HFFc6 (cell line): ENCODE results near the gene ZGRF1. TPM values are rescaled to one million over a fixed set of nuclear protein-coding genes. Genes with fewer than 3 reads are reported as not detected.
A peak's percentile ranks its signal among the peaks of the same experiment; 100 is the strongest.

ENCODE experiments used
- DNase-seq: peaks from one replicate; pipeline ENCODE4 v3.0.0-alpha.2; 2018
- H3K27ac Mint-ChIP-seq: 2 replicates; pipeline ENCODE4 v1.8.0; 2020; ENCODE audit warnings: mild to moderate bottlenecking, mixed read lengths
- H3K27me3 Mint-ChIP-seq: 2 replicates; pipeline ENCODE4 v1.8.0; 2021; ENCODE audit warnings: mild to moderate bottlenecking, moderate library complexity, mixed read lengths; ENCODE audit not compliant: insufficient read depth
- H3K36me3 Mint-ChIP-seq: 2 replicates; pipeline ENCODE4 v1.8.0; 2021; ENCODE audit warnings: low read depth, mixed read lengths
- H3K4me1 Mint-ChIP-seq: 2 replicates; pipeline ENCODE4 v1.8.0; 2020; ENCODE audit warnings: low read depth, mixed read lengths
- H3K4me3 Mint-ChIP-seq: 2 replicates; pipeline ENCODE4 v1.8.0; 2020; ENCODE audit warnings: mild to moderate bottlenecking, moderate library complexity, mixed read lengths
- H3K9me3 Mint-ChIP-seq: 2 replicates; pipeline ENCODE4 v1.8.0; 2020; ENCODE audit warnings: mild to moderate bottlenecking, mixed read lengths
- total RNA-seq, 6 experiments: library from RNA; stranded (reverse); fragmentation: NEBNext Ultra II Directional; extraction: Animal tissue kit (Norgen Biotek cat#: 25700); gene quantifications; 2 replicates in 1 of 6; 3 replicates in 5 of 6; pipeline ENCODE4 v1.2.3, GENCODE V29; 2021
- TF ChIP-seq, protein P1 (sequence below): fragments of 200-600 bp; sonication (generic); IDR thresholded peaks from 2 replicates; pipeline ENCODE4 v1.5.0; 2021; ENCODE audit warnings: antibody characterized with exemption, mild to moderate bottlenecking

Gene ZGRF1
- total RNA-seq, 6 experiments from 2014 or later, result 3.7 to 7.3 (median 6.6) TPM

DNA sequence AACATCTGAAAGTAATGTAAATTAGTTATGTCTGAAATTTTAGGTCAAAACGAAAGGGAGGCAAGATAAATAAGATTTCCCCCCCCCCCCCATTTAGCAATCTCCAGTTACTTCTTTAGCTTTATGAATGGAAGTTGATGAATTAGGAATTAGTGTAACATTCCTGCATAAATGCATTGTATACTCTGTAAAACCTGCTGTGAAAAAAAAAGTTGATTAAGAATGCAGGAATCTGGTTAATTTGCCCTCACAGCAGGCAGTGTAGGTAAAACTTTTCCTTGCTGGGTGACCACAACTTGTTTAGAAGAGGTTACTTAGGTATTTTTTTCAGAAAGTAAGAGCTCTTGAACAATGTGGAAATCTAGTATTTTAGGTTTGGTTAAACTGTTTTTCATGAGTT, 15.5 kb upstream of the ZGRF1 start:
- TF ChIP-seq, protein P1, sequence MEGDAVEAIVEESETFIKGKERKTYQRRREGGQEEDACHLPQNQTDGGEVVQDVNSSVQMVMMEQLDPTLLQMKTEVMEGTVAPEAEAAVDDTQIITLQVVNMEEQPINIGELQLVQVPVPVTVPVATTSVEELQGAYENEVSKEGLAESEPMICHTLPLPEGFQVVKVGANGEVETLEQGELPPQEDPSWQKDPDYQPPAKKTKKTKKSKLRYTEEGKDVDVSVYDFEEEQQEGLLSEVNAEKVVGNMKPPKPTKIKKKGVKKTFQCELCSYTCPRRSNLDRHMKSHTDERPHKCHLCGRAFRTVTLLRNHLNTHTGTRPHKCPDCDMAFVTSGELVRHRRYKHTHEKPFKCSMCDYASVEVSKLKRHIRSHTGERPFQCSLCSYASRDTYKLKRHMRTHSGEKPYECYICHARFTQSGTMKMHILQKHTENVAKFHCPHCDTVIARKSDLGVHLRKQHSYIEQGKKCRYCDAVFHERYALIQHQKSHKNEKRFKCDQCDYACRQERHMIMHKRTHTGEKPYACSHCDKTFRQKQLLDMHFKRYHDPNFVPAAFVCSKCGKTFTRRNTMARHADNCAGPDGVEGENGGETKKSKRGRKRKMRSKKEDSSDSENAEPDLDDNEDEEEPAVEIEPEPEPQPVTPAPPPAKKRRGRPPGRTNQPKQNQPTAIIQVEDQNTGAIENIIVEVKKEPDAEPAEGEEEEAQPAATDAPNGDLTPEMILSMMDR, result no peak
- DNase-seq, result no peak
- H3K9me3 Mint-ChIP-seq, result no peaks in the 10 kb centered on the region
- peaks cover 10% of the 10 kb centered on the region for H3K36me3 Mint-ChIP-seq
- H3K27ac Mint-ChIP-seq, result no peak overlapping the region
- no peak overlapping the region for H3K4me3 Mint-ChIP-seq
- H3K4me1 Mint-ChIP-seq, result no peaks in the 10 kb centered on the region
- H3K27me3 Mint-ChIP-seq, result no peaks in the 10 kb centered on the region

- Mint-ChIP-seq H3K4me1 (no peaks in the 10 kb centered on the region), H3K27ac (no peak overlapping the region), H3K36me3 (peaks cover 15% of the 10 kb centered on the region), H3K27me3 (no peaks in the 10 kb centered on the region), H3K4me3 (no peak overlapping the region), H3K9me3 (no peaks in the 10 kb centered on the region)
- DNase-seq, result no peak
- TF ChIP-seq, protein P1, result no peak
These were observed 14.9 kb upstream of the ZGRF1 start for GRCh38 chr4:112651641-112652040.

DNA sequence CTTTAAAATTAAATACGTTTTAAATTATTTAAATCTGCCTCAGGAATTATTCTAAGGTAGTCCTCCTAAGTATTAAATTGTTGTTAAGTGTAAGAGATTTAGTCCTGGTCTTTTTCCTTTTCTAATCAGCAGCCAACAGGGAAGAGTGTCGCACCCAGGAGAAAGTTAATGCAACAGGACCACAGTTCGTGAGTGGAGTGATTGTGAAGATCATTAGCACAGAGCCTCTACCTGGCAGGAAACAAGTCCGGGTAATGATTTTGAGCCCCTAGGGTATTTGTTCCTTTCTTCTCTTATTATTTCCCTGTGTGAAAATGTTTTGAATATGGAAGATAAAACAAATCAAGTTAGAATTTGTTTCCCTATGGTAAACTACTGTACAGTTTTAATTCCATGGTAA, 13.6 kb upstream of the ZGRF1 start:
- no peak overlapping the region for H3K27ac Mint-ChIP-seq
- no peak overlapping the region for H3K4me3 Mint-ChIP-seq

GRCh38 chr4:112649055-112649408, 12.3 kb upstream of the ZGRF1 start:
- H3K36me3 Mint-ChIP-seq, result peaks cover 9% of the 10 kb centered on the region
- no peaks in the 10 kb centered on the region for H3K4me1 Mint-ChIP-seq
- no peak overlapping the region for H3K4me3 Mint-ChIP-seq
- peak overlapping the region; percentile 34 for H3K27ac Mint-ChIP-seq
- H3K9me3 Mint-ChIP-seq, result no peaks in the 10 kb centered on the region
- TF ChIP-seq, protein P1, result no peak
- H3K27me3 Mint-ChIP-seq, result no peaks in the 10 kb centered on the region
- DNase-seq, result no peak

More for the DNA sequence above, 13.6 kb upstream of the ZGRF1 start:
- Mint-ChIP-seq H3K36me3 (peaks cover 12% of the 10 kb centered on the region), H3K9me3 (no peaks in the 10 kb centered on the region), H3K4me1 (no peaks in the 10 kb centered on the region), H3K27me3 (no peaks in the 10 kb centered on the region)
- DNase-seq, result no peak
- TF ChIP-seq, protein P1, result no peak

GRCh38 chr4:112648263-112649054, 11.8 kb upstream of the ZGRF1 start:
- DNase-seq, result no peak
- Mint-ChIP-seq H3K4me1 (no peaks in the 10 kb centered on the region), H3K27ac (peak overlapping the region; percentile 34), H3K4me3 (no peak overlapping the region), H3K36me3 (peaks cover 6% of the 10 kb centered on the region), H3K27me3 (no peaks in the 10 kb centered on the region), H3K9me3 (no peaks in the 10 kb centered on the region)
- TF ChIP-seq, protein P1, result no peak
